Natural killer cell (primary cell): ENCODE data around the gene C1orf52. TPM values are rescaled to one million over a fixed set of nuclear protein-coding genes. Genes with fewer than 3 reads are reported as not detected.

ENCODE experiments used
- ATAC-seq, 3 donors: fragments of 150-1000 bp in 2 of 3; fragments of 200-7000 bp in 1 of 3; cut with Tn5 transposase; 1 replicate in 1 of 3; 2 replicates in 2 of 3; pipeline ENCODE4 v1.10.0; 2021; ENCODE audit warnings: mild to moderate bottlenecking in 2 of 3, moderate library complexity in 2 of 3
- DNase-seq, 2 donors: peaks; one replicate each; pipeline versions ENCODE4 v3.0.0 to v3.0.0-alpha.2; 2013 to 2021; ENCODE audit warnings: mixed read lengths in 1 of 2
- H3K27ac ChIP-seq: one replicate; pipeline ENCODE4 v1.5.1; 2013; ENCODE audit warnings: mild to moderate bottlenecking, low read length
- H3K27me3 ChIP-seq: one replicate; pipeline ENCODE4 v1.6.1; 2013; ENCODE audit warnings: low read length; ENCODE audit not compliant: control insufficient read depth, insufficient read depth
- H3K36me3 ChIP-seq: one replicate; pipeline ENCODE4 v1.6.1; 2013; ENCODE audit warnings: low read length; ENCODE audit not compliant: control insufficient read depth, insufficient read depth
- H3K4me1 ChIP-seq: one replicate; pipeline ENCODE4 v1.6.1; 2013; ENCODE audit warnings: low read length; ENCODE audit not compliant: control insufficient read depth, insufficient read depth
- H3K4me3 ChIP-seq: one replicate; pipeline ENCODE4 v1.5.1; 2013; ENCODE audit warnings: low read length
- H3K9me3 ChIP-seq: one replicate; pipeline ENCODE4 v1.6.1; 2013; ENCODE audit warnings: low read length; ENCODE audit not compliant: control insufficient read depth, insufficient read depth
- H3K27ac Mint-ChIP-seq, 2 donors: one replicate each; pipeline ENCODE4 v1.8.0; 2022; ENCODE audit warnings: mild to moderate bottlenecking in 2 of 2, mixed read lengths in 2 of 2, moderate library complexity in 1 of 2
- H3K27me3 Mint-ChIP-seq, 2 donors: one replicate each; pipeline ENCODE4 v1.8.0; 2022; ENCODE audit warnings: low read depth in 2 of 2, mixed read lengths in 2 of 2
- H3K36me3 Mint-ChIP-seq: one replicate; pipeline ENCODE4 v1.8.0; 2022; ENCODE audit warnings: mixed read lengths
- H3K4me1 Mint-ChIP-seq, 2 donors: one replicate each; pipeline ENCODE4 v1.8.0; 2022; ENCODE audit warnings: mixed read lengths in 2 of 2
- H3K4me3 Mint-ChIP-seq: one replicate; pipeline ENCODE4 v1.8.0; 2022; ENCODE audit warnings: mild to moderate bottlenecking, moderate library complexity, mixed read lengths
- H3K9me3 Mint-ChIP-seq, 2 donors: one replicate each; pipeline ENCODE4 v1.8.0; 2022; ENCODE audit warnings: mixed read lengths in 2 of 2
- CTCF ChIP-seq: fragments of 200-600 bp; IDR thresholded peaks from one replicate; pipeline ENCODE4 v1.8.0; 2022; ENCODE audit warnings: antibody characterized with exemption
- WGBS: methylation state at CpG from one replicate; pipeline ENCODE4 v1.1.7; 2013; ENCODE audit warnings: missing lambda C conversion rate; ENCODE audit not compliant: insufficient coverage; 5-methylcytosine and 5-hydroxymethylcytosine counted together
- intact Hi-C: fragments of 100-400 bp; cut with micrococcal nuclease; formaldehyde crosslinking; loops from one replicate; pipeline ENCODE4 v1.14.2; 2022
- total RNA-seq, 4 donors: library from RNA; stranded (reverse); fragments of 120-200 nt in 1 of 4; gene quantifications; one replicate each; pipeline versions ENCODE4 v1.2.3 to v1.2.4, GENCODE V29; 2013 to 2022

The C1orf52 gene
- total RNA-seq, 3 donors from 2014 or later (not counting 1 experiment from before 2014, with no cell fraction given): 50.6 to 67.3 (median 58.9) TPM

- ATAC-seq (no peak), DNase-seq (no peak)
- Mint-ChIP-seq H3K4me1 (peaks cover 49 to 52% of the 10 kb centered on the region in 2 donors), H3K27ac (peak overlapping the region; percentile 22 to 90), H3K9me3 (no peaks in the 10 kb centered on the region), H3K36me3 (peaks cover 5% of the 10 kb centered on the region), H3K4me3 (no peak overlapping the region), H3K27me3 (no peaks in the 10 kb centered on the region)
- intact Hi-C loops: loop anchor here (10.0 kb wide), 1 partner anchor 1641 kb away; the partner anchor contains the start of genes HS2ST1 and SELENOF
- H3K27me3 ChIP-seq: no peaks in the 10 kb centered on the region
- H3K4me1 ChIP-seq: peaks cover 9% of the 10 kb centered on the region
- H3K36me3 ChIP-seq: peaks cover 30% of the 10 kb centered on the region
- no peak for TF ChIP-seq CTCF
- H3K27ac ChIP-seq: no peak overlapping the region
- no peaks in the 10 kb centered on the region for H3K9me3 ChIP-seq
- H3K4me3 ChIP-seq: no peak overlapping the region
These were observed 13.9 kb upstream of the C1orf52 start for GRCh38 chr1:85273397-85273796.

GRCh38 chr1:85268801-85269585 lies 9.5 kb upstream of the C1orf52 start:
- Histone ChIP-seq H3K4me3 (no peak overlapping the region), H3K4me1 (no peaks in the 10 kb centered on the region), H3K9me3 (no peaks in the 10 kb centered on the region), H3K36me3 (peaks cover 59% of the 10 kb centered on the region), H3K27ac (no peak overlapping the region), H3K27me3 (no peaks in the 10 kb centered on the region)
- no peak for TF ChIP-seq CTCF
- Mint-ChIP-seq H3K9me3 (no peaks in the 10 kb centered on the region), H3K27ac (peak overlapping the region in 1 of 2 donors; percentile 28), H3K36me3 (peaks cover 5% of the 10 kb centered on the region), H3K4me3 (no peak overlapping the region), H3K4me1 (peaks cover 27 to 29% of the 10 kb centered on the region in 2 donors), H3K27me3 (no peaks in the 10 kb centered on the region)
- intact Hi-C loops: no loop called here
- ATAC-seq (no peak), DNase-seq (no peak)
- WGBS: 99% methylated on average over 5 of the region's 5 CpGs

DNA sequence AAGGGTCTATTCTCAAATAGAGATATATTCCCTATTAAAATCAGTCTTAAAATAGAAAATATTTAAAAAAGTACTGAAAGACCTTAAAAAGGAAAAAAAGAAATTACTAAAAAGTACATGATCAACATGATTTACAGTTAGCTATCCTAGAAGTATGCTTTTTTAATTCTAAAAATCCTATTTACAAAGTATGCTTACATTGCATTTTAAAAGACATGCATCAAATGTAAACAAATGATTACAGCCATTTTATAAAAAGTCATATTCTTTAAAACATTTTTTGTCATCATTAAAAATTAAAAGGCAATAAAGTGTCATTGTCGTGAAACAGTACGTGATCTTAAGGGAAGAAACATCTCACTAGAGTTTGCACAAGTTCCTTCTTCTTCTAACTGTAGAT lies 7.9 kb upstream of the C1orf52 start:
- H3K4me1 Mint-ChIP-seq: peaks cover 13 to 15% of the 10 kb centered on the region in 2 donors
- no peaks in the 10 kb centered on the region for H3K27me3 Mint-ChIP-seq
- peaks cover 5% of the 10 kb centered on the region for H3K36me3 Mint-ChIP-seq
- TF ChIP-seq CTCF: no peak
- H3K9me3 Mint-ChIP-seq: no peaks in the 10 kb centered on the region
- H3K27ac Mint-ChIP-seq: no peak overlapping the region
- no peak overlapping the region for H3K27ac ChIP-seq
- peaks cover 62% of the 10 kb centered on the region for H3K36me3 ChIP-seq
- DNase-seq: no peak
- no peaks in the 10 kb centered on the region for H3K27me3 ChIP-seq
- no peaks in the 10 kb centered on the region for H3K4me1 ChIP-seq
- no peak for ATAC-seq
- H3K9me3 ChIP-seq: no peaks in the 10 kb centered on the region
- H3K4me3 Mint-ChIP-seq: no peak overlapping the region
- intact Hi-C loops: no loop called here
- WGBS: 83% methylated on average over 2 of the region's 2 CpGs
- H3K4me3 ChIP-seq: no peak overlapping the region
